Esophagus squamous epithelium (tissue), 4 donors: Measurements from ENCODE around the gene CHCHD10.

ENCODE experiments used
- CTCF ChIP-seq, 6 experiments: fragments of 450-650 bp in 4 of 6; fragments of 200-600 bp in 2 of 6; sonication (generic) in 2 of 6; IDR thresholded peaks; one replicate each; pipeline ENCODE4 v1.5.1; 2016 to 2019; ENCODE audit warnings: antibody characterized with exemption in 6 of 6, mild to moderate bottlenecking in 4 of 6, moderate library complexity in 4 of 6
- POLR2A ChIP-seq, 4 donors: fragments of 450-650 bp; IDR thresholded peaks; one replicate each; pipeline ENCODE4 v1.6.1; 2017; ENCODE audit warnings: antibody characterized with exemption in 4 of 4, mild to moderate bottlenecking in 4 of 4, moderate library complexity in 3 of 4

GRCh38 chr22:23817146-23817545, 49.4 kb upstream of the CHCHD10 start:
- no peak for TF ChIP-seq CTCF (IDR thresholded peaks at IDR 0.05)
- TF ChIP-seq POLR2A (IDR thresholded peaks at IDR 0.05), result no peak
